Measurements from ENCODE around the gene SLC49A3. TPM values are rescaled to one million over a fixed set of nuclear protein-coding genes. Genes with fewer than 3 reads are reported as not detected.

SLC49A3 gene
- total RNA-seq, 1 experiment from 2014 or later: 0.20 TPM

DNA sequence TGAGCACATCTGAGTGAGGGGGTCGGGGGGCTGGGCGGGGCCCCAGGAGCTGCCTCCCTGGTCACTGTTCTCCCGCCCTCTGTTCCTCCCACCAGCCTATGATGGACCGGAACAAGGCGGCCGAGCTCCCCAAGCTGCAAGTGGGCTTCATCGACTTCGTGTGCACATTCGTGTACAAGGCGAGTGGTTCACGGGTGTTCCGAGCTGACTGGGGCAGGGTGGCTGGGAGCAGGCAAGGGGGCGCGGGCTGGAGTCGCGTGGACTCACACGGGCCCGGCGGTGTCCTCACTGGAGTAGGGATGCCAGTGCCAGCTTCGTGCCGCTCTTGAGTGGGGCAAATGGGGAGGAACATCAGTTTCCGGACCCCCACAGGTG lies 22.5 kb downstream of the SLC49A3 start:
- no peak overlapping the region for H3K4me3 ChIP-seq (ENCODE audit: low read depth, low read length)
- TF ChIP-seq, protein P1, sequence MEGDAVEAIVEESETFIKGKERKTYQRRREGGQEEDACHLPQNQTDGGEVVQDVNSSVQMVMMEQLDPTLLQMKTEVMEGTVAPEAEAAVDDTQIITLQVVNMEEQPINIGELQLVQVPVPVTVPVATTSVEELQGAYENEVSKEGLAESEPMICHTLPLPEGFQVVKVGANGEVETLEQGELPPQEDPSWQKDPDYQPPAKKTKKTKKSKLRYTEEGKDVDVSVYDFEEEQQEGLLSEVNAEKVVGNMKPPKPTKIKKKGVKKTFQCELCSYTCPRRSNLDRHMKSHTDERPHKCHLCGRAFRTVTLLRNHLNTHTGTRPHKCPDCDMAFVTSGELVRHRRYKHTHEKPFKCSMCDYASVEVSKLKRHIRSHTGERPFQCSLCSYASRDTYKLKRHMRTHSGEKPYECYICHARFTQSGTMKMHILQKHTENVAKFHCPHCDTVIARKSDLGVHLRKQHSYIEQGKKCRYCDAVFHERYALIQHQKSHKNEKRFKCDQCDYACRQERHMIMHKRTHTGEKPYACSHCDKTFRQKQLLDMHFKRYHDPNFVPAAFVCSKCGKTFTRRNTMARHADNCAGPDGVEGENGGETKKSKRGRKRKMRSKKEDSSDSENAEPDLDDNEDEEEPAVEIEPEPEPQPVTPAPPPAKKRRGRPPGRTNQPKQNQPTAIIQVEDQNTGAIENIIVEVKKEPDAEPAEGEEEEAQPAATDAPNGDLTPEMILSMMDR (IDR thresholded peaks at IDR 0.05; ENCODE audit: insufficient read depth in 1 of 2, low read depth in 1 of 2, low read length in 1 of 2, severe bottlenecking in 1 of 2, unreplicated experiment in 1 of 2): no peak
- no peaks in the 10 kb centered on the region for H3K4me1 ChIP-seq
- DNase-seq: no peak
- H3K27me3 ChIP-seq (replicated peaks; ENCODE audit: control insufficient read depth, insufficient read depth, low read length): no peaks in the 10 kb centered on the region
- ChIA-PET POLR2A (interaction anchor here (0.6 kb wide), 1 partner anchor 304 kb away, joined by 11 read pairs; no protein-coding TSS in a partner anchor), CTCF (no interaction called here)
- no peaks in the 10 kb centered on the region for H3K36me3 ChIP-seq (ENCODE audit: control insufficient read depth, insufficient read depth, low read length)
- intact Hi-C loops (cut with micrococcal nuclease; ENCODE audit: unreplicated experiment): no loop called here
- Mint-ChIP-seq H3K27me3 (ENCODE audit: insufficient read depth, unreplicated experiment) (no peaks in the 10 kb centered on the region), H3K9me3 (ENCODE audit: unreplicated experiment) (no peaks in the 10 kb centered on the region), H3K36me3 (ENCODE audit: insufficient read depth, unreplicated experiment) (peaks cover 8% of the 10 kb centered on the region), H3K4me1 (ENCODE audit: low read depth, unreplicated experiment) (no peaks in the 10 kb centered on the region), H3K4me3 (ENCODE audit: unreplicated experiment) (no peak overlapping the region), H3K27ac (ENCODE audit: unreplicated experiment) (no peak overlapping the region)
- no peaks in the 10 kb centered on the region for H3K9me3 ChIP-seq
- BruUV-seq (replicated peaks): no TSS peak

DNA sequence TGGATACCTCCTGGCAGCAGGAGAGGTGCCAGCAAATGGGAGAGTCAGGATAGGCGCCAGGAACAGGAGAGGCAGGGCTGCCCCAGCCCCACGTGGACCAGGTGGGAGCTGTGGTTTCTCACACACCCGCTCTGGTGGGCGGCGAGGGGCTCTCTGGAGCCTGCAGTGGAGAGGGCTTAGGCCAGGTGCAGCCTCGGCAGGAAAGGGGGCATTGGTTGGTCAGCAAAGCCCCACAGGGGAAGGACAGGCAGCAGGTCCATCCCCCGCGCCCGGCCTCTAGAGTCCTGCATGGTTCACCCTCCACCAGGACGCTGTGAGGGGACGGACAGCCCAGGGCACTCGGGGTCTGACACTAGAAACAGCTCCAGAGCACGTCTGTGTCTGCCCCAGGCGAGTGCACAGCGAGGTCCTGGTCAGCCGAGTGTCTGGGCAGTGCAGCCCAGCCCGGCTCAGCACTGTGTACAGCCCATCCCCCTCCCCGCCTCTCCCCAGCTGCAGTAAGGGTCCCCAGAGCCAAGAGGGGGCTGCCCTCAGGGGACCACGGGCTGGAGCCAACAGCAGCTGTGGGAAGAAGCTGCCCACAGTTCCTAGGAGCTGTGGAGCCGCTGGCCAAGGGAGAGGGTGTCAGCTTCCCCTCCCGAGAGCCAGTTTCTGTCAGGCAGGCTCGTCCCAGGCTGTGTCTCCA lies 23.1 kb downstream of the SLC49A3 start:
- Histone ChIP-seq H3K4me1 (no peaks in the 10 kb centered on the region), H3K36me3 (ENCODE audit: control insufficient read depth, insufficient read depth, low read length) (no peaks in the 10 kb centered on the region), H3K27me3 (replicated peaks; ENCODE audit: control insufficient read depth, insufficient read depth, low read length) (no peaks in the 10 kb centered on the region), H3K9me3 (no peaks in the 10 kb centered on the region), H3K4me3 (ENCODE audit: low read depth, low read length) (no peak overlapping the region)
- H3K4me1 Mint-ChIP-seq (ENCODE audit: low read depth, unreplicated experiment): no peaks in the 10 kb centered on the region
- no peak overlapping the region for H3K4me3 Mint-ChIP-seq (ENCODE audit: unreplicated experiment)
- DNase-seq: no peak
- ChIA-PET CTCF (no interaction called here), POLR2A (interaction anchor here (0.6 kb wide), 1 partner anchor 304 kb away, joined by 11 read pairs; no protein-coding TSS in a partner anchor)
- TF ChIP-seq, protein P1 (IDR thresholded peaks at IDR 0.05; ENCODE audit: insufficient read depth in 1 of 2, low read depth in 1 of 2, low read length in 1 of 2, severe bottlenecking in 1 of 2, unreplicated experiment in 1 of 2): no peak
- H3K9me3 Mint-ChIP-seq (ENCODE audit: unreplicated experiment): peaks cover 5% of the 10 kb centered on the region
- no peak overlapping the region for H3K27ac Mint-ChIP-seq (ENCODE audit: unreplicated experiment)
- H3K36me3 Mint-ChIP-seq (ENCODE audit: insufficient read depth, unreplicated experiment): peaks cover 3% of the 10 kb centered on the region
- intact Hi-C loops (cut with micrococcal nuclease; ENCODE audit: unreplicated experiment): no loop called here
- H3K27me3 Mint-ChIP-seq (ENCODE audit: insufficient read depth, unreplicated experiment): no peaks in the 10 kb centered on the region
- no TSS peak for BruUV-seq (replicated peaks)

DNA sequence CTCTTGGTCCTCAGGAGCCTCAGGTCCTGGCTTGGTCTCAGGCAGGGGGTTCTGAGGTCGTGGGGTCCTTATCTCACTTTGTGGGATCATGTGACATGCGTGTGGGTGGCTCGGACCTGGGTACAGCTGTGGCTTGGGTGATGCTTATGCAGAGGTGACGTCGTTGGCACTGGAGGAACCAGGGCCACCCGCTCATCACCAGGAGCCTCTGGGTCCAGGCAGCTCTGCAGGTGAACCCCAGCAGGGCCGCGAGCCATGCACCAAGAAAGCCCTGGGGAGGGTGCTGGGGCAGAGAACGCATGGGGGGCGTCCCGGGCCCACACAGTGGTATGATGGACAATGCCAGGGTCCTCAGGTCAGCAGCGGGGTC lies 23.6 kb downstream of the SLC49A3 start:
- TF ChIP-seq, protein P1 (IDR thresholded peaks at IDR 0.05; ENCODE audit: insufficient read depth in 1 of 2, low read depth in 1 of 2, low read length in 1 of 2, severe bottlenecking in 1 of 2, unreplicated experiment in 1 of 2): no peak
- no peaks in the 10 kb centered on the region for H3K4me1 ChIP-seq
- no peaks in the 10 kb centered on the region for H3K27me3 ChIP-seq (replicated peaks; ENCODE audit: control insufficient read depth, insufficient read depth, low read length)
- Mint-ChIP-seq H3K27me3 (ENCODE audit: insufficient read depth, unreplicated experiment) (no peaks in the 10 kb centered on the region), H3K9me3 (ENCODE audit: unreplicated experiment) (peaks cover 10% of the 10 kb centered on the region), H3K27ac (ENCODE audit: unreplicated experiment) (no peak overlapping the region), H3K4me3 (ENCODE audit: unreplicated experiment) (no peak overlapping the region), H3K4me1 (ENCODE audit: low read depth, unreplicated experiment) (no peaks in the 10 kb centered on the region), H3K36me3 (ENCODE audit: insufficient read depth, unreplicated experiment) (no peaks in the 10 kb centered on the region)
- DNase-seq: no peak
- ChIA-PET CTCF (no interaction called here), POLR2A (no interaction called here)
- intact Hi-C loops (cut with micrococcal nuclease; ENCODE audit: unreplicated experiment): no loop called here
- no TSS peak for BruUV-seq (replicated peaks)
- H3K4me3 ChIP-seq (ENCODE audit: low read depth, low read length): no peak overlapping the region
- H3K9me3 ChIP-seq: no peaks in the 10 kb centered on the region
- H3K36me3 ChIP-seq (ENCODE audit: control insufficient read depth, insufficient read depth, low read length): no peaks in the 10 kb centered on the region
